Caco-2 (cell line): ENCODE results near the gene OTOF. TPM values are rescaled to one million over a fixed set of nuclear protein-coding genes. Genes with fewer than 3 reads are reported as not detected.

Experiments
- BruUV-seq: library from RNA; stranded (reverse); fragments of 400-500 nt; replicated peaks from 2 replicates; lab custom pipeline; 2021; lab: Mats Ljungman, UMichigan
- CTCF ChIA-PET: fragments of 300-600 bp; sonication (Branson Sonifier 250); formaldehyde crosslinking; loops from one replicate; lab custom pipeline; 2022; ENCODE audit warnings: antibody characterized with exemption; lab: Charles Lee
- POLR2A ChIA-PET: fragments of 300-600 bp; sonication (Branson Sonifier 250); formaldehyde crosslinking; loops from one replicate; lab custom pipeline; 2022; ENCODE audit warnings: antibody characterized with exemption; lab: Charles Lee
- DNase-seq, 2 experiments: peaks; one replicate each; pipeline versions ENCODE4 v3.0.0 to v3.0.0-alpha.2; 2020 to 2022
- H3K27me3 ChIP-seq: replicated peaks from 2 replicates; pipeline ENCODE4 v1.6.0; 2011; ENCODE audit warnings: low read length; ENCODE audit not compliant: control insufficient read depth, insufficient read depth
- H3K36me3 ChIP-seq: 2 replicates; pipeline ENCODE4 v1.5.1; 2011; ENCODE audit warnings: low read length; ENCODE audit not compliant: control insufficient read depth, insufficient read depth
- H3K4me1 ChIP-seq: fragments of 250-450 bp; sonication (Bioruptor Pico); 2 replicates; pipeline ENCODE4 v1.5.1; 2020; ENCODE audit warnings: mild to moderate bottlenecking
- H3K4me3 ChIP-seq: 2 replicates; pipeline ENCODE4 v1.5.1; 2011; ENCODE audit warnings: low read depth, mild to moderate bottlenecking, control low read depth, low read length
- H3K9me3 ChIP-seq: fragments of 250-450 bp; sonication (Bioruptor Pico); 2 replicates; pipeline ENCODE4 v1.5.1; 2020; ENCODE audit warnings: mild to moderate bottlenecking, moderate library complexity
- H3K27ac Mint-ChIP-seq: one replicate; pipeline ENCODE4 v1.8.0; 2022; ENCODE audit warnings: mixed read lengths; ENCODE audit not compliant: unreplicated experiment
- H3K27me3 Mint-ChIP-seq: one replicate; pipeline ENCODE4 v1.8.0; 2022; ENCODE audit warnings: mixed read lengths; ENCODE audit not compliant: insufficient read depth, unreplicated experiment
- H3K36me3 Mint-ChIP-seq: one replicate; pipeline ENCODE4 v1.8.0; 2022; ENCODE audit warnings: mild to moderate bottlenecking, mixed read lengths; ENCODE audit not compliant: insufficient read depth, unreplicated experiment
- H3K4me1 Mint-ChIP-seq: one replicate; pipeline ENCODE4 v1.8.0; 2022; ENCODE audit warnings: low read depth, mixed read lengths; ENCODE audit not compliant: unreplicated experiment
- H3K4me3 Mint-ChIP-seq: one replicate; pipeline ENCODE4 v1.8.0; 2022; ENCODE audit warnings: mild to moderate bottlenecking, moderate library complexity, mixed read lengths; ENCODE audit not compliant: unreplicated experiment
- H3K9me3 Mint-ChIP-seq: one replicate; pipeline ENCODE4 v1.8.0; 2022; ENCODE audit warnings: mixed read lengths; ENCODE audit not compliant: unreplicated experiment
- CTCF ChIP-seq, 2 experiments: fragments of 200-600 bp in 1 of 2; IDR thresholded peaks; 1 replicate in 1 of 2; 2 replicates in 1 of 2; pipeline versions ENCODE4 v1.5.1 to v1.8.0; 2011 to 2022; ENCODE audit warnings: antibody characterized with exemption in 1 of 2, control low read depth in 1 of 2, inconsistent platforms in 1 of 2, low read depth in 1 of 2, low read length in 1 of 2, mild to moderate bottlenecking in 1 of 2, moderate library complexity in 1 of 2; ENCODE audit not compliant: insufficient read depth in 1 of 2, severe bottlenecking in 1 of 2, unreplicated experiment in 1 of 2
- intact Hi-C: fragments of 100-400 bp; cut with micrococcal nuclease; formaldehyde crosslinking; loops from one replicate; pipeline ENCODE4 v1.10.0; 2022; ENCODE audit not compliant: unreplicated experiment
- total RNA-seq: library from RNA; stranded (reverse); gene quantifications from 2 replicates; pipeline ENCODE4 v1.2.3, GENCODE V29; 2022

OTOF gene
- total RNA-seq, 1 experiment from 2014 or later = 0.09 TPM

- BruUV-seq = no TSS peak
- Mint-ChIP-seq H3K27me3 (peaks cover 7% of the 10 kb centered on the region), H3K36me3 (no peaks in the 10 kb centered on the region), H3K27ac (no peak overlapping the region), H3K4me1 (no peaks in the 10 kb centered on the region), H3K9me3 (no peaks in the 10 kb centered on the region), H3K4me3 (no peak overlapping the region)
- Histone ChIP-seq H3K4me3 (no peak overlapping the region), H3K36me3 (no peaks in the 10 kb centered on the region), H3K27me3 (no peaks in the 10 kb centered on the region; the same call in 1 of the 2 replicates), H3K4me1 (no peaks in the 10 kb centered on the region), H3K9me3 (no peaks in the 10 kb centered on the region)
- CTCF ChIA-PET = interaction anchor here (0.6 to 1.7 kb wide), 4 partner anchors 8 to 27 kb away, joined by 3 to 7 read pairs (median 4); no protein-coding TSS in a partner anchor
- intact Hi-C loops = no loop called here
- POLR2A ChIA-PET = no interaction called here
- no peak for TF ChIP-seq CTCF (IDR thresholded peaks at IDR 0.05; ENCODE audit: insufficient read depth in 1 of 2, low read depth in 1 of 2, low read length in 1 of 2, severe bottlenecking in 1 of 2, unreplicated experiment in 1 of 2)
- DNase-seq = no peak
Measured at GRCh38 chr2:26511466-26511865, 33.5 kb upstream of the OTOF start.

GRCh38 chr2:26510344-26510973, 32.5 kb upstream of the OTOF start:
- intact Hi-C loops = no loop called here
- H3K4me3 ChIP-seq = no peak overlapping the region
- DNase-seq = no peak
- H3K27me3 ChIP-seq = no peaks in the 10 kb centered on the region; the same call in 1 of the 2 replicates
- Mint-ChIP-seq H3K27ac (no peak overlapping the region), H3K4me3 (no peak overlapping the region), H3K27me3 (peaks cover 7% of the 10 kb centered on the region), H3K4me1 (no peaks in the 10 kb centered on the region), H3K36me3 (no peaks in the 10 kb centered on the region), H3K9me3 (no peaks in the 10 kb centered on the region)
- POLR2A ChIA-PET = no interaction called here
- no peak for TF ChIP-seq CTCF (IDR thresholded peaks at IDR 0.05; ENCODE audit: insufficient read depth in 1 of 2, low read depth in 1 of 2, low read length in 1 of 2, severe bottlenecking in 1 of 2, unreplicated experiment in 1 of 2)
- CTCF ChIA-PET = no interaction called here
- BruUV-seq = no TSS peak
- H3K9me3 ChIP-seq = no peaks in the 10 kb centered on the region
- no peaks in the 10 kb centered on the region for H3K36me3 ChIP-seq
- no peaks in the 10 kb centered on the region for H3K4me1 ChIP-seq

- Histone ChIP-seq H3K4me1 (no peaks in the 10 kb centered on the region), H3K36me3 (no peaks in the 10 kb centered on the region), H3K9me3 (no peaks in the 10 kb centered on the region), H3K4me3 (no peak overlapping the region), H3K27me3 (no peaks in the 10 kb centered on the region; the same call in 1 of the 2 replicates)
- H3K4me3 Mint-ChIP-seq = no peak overlapping the region
- no peak for DNase-seq
- intact Hi-C loops = no loop called here
- H3K27ac Mint-ChIP-seq = no peak overlapping the region
- CTCF ChIA-PET = no interaction called here
- POLR2A ChIA-PET = no interaction called here
- H3K9me3 Mint-ChIP-seq = no peaks in the 10 kb centered on the region
- no peaks in the 10 kb centered on the region for H3K36me3 Mint-ChIP-seq
- TF ChIP-seq CTCF (IDR thresholded peaks at IDR 0.05; ENCODE audit: insufficient read depth in 1 of 2, low read depth in 1 of 2, low read length in 1 of 2, severe bottlenecking in 1 of 2, unreplicated experiment in 1 of 2) = no peak
- no TSS peak for BruUV-seq
- H3K4me1 Mint-ChIP-seq = no peaks in the 10 kb centered on the region
- peaks cover 7% of the 10 kb centered on the region for H3K27me3 Mint-ChIP-seq
Measured at GRCh38 chr2:26509141-26509540, 31.2 kb upstream of the OTOF start.
